Measurements from ENCODE around the gene LGALS9B.
"Not testable (repeated sequence)": the region's sequence is repeated elsewhere in the genome, so short reads cannot be mapped to it uniquely, and the experiment has no call there.

LGALS9B gene

DNA sequence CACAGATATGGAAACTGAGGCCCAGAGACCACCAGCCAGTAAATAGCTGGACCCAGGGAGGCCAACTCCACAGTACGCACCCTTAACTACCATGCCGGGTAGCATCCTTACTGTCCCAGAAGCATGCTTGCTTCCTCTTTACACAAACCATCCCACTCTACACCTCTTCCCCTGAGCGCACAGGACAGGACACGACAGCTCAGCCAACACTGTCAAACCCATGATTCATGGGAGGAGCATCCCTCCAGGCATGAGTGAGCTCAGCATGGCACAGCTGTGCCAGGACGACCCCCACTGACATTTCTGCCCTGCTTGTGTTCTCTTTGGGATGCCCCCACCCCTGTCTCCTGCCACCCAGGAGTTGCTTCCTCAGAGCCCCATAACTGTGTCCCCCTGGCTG, 340 bp downstream of the LGALS9B start:
- not testable (repeated sequence) for DNase-seq (ENCODE audit: low read depth)

- not testable (repeated sequence) for DNase-seq (ENCODE audit: low read depth)
Measured at GRCh38 chr17:20466553-20466952, 786 bp downstream of the LGALS9B start.

DNA sequence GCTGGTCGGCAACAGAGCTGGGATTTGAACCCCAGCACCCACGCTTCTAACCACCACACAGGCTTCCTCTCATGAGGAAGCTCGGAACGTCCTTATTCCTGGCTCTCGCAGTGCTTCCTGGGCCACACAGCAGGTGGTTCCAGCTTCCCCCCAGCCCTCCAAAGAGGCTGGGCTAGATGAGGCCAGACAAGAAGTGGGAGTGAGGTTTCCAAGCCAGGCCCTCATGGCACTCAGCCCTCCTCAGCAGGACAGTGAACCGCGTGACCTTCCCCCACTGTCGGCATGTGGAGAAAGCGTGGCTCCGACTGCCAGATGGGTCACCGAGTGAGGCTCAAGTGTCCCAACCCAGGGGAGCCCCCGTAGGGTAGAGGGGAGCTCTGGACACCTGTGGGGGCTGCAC, 1.8 kb downstream of the LGALS9B start:
- DNase-seq (ENCODE audit: low read depth): not testable (repeated sequence)

- not testable (repeated sequence) for DNase-seq (ENCODE audit: low read depth)
Measured at GRCh38 chr17:20464854-20465414, 2.4 kb downstream of the LGALS9B start.

GRCh38 chr17:20462158-20462557, 5.2 kb downstream of the LGALS9B start:
- not testable (repeated sequence) for DNase-seq (ENCODE audit: low read depth)

DNA sequence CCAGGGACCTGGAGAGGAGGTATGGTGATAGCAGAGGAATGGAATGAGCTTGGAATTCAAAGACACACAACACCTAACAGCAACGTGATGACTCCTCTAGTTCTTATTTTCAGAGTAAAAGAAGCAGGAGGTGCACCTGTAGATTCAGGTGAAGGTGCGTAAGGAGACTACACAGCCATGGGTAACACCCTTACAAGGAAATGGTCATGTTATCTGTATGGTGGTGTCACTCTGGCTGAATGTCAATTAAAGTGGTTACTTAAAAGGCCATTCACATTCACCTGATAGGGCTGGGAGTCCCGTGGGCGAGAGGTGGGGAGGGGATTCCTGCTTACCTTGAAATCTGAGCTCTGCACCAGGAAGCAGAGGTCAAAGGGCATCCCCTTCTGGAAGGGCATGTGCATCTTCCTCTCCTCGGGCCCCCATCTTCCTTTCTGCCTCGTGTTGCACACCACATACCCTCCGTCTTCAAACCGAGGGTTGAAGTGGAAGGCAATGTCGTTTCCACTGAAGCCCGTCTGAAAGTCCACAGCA, 9.4 kb downstream of the LGALS9B start:
- not testable (repeated sequence) for DNase-seq (ENCODE audit: low read depth)

GRCh38 chr17:20455106-20455505, 12.2 kb downstream of the LGALS9B start:
- not testable (repeated sequence) for DNase-seq (ENCODE audit: low read depth)

DNA sequence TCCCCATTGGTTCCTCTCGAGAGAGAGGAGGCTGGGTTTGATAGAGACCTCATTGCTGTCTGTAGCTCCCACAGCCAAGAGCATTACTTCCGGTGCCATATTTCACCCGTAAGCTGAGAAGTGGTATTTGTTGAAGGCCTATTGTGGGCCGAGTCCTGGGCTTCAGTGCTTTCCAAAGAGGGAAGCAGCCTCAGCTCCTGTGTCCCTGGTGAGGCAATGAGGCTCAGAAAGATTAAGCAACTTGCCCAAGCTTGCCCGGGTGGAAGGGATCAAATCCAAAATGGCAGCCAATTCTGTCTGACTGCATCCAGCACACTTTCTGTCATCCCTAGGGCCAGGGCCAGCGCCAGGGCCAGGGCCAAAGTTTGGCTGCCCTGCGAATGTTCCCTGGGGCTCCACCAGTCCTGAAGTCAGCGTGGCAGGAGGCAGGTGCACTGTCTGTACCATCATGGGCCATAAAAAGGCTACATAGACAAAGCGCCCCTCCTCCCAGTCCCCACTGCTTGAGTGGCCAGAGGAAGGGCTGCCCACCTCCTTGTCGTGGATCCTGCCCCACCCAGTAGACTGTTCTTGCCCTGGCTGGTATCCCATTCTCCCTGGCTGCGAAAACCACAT, 13.4 kb downstream of the LGALS9B start:
- not testable (repeated sequence) for DNase-seq (ENCODE audit: low read depth)

DNA sequence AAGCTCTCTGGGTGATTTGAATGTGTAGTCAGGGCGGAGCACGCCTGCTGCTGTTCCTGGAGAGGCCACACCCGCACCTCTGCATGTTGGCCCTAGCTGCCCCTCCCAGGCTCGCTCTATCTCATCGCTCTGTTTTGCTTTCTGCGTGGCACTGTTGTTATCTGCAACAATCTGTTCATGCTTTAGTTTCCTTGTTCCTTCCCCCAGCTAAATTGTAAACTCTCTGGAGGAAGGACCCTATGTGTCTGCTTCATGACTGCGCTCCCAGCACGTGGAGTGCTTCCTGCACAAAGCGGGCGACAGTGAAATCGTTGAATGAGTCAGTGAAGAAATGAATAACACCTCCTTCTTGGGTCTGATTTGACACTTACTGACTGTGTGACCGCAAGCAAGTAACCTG, 16.5 kb downstream of the LGALS9B start:
- peak; percentile 35 for DNase-seq (ENCODE audit: low read depth)

- not testable (repeated sequence) for DNase-seq (ENCODE audit: low read depth)
Measured at GRCh38 chr17:20447534-20448321, 19.6 kb downstream of the LGALS9B start.

GRCh38 chr17:20446895-20447294, 20.4 kb downstream of the LGALS9B start:
- not testable (repeated sequence) for DNase-seq (ENCODE audit: low read depth)

- not testable (repeated sequence) for DNase-seq (ENCODE audit: low read depth)
Measured at GRCh38 chr17:20444581-20445236, 22.6 kb downstream of the LGALS9B start.

- DNase-seq (ENCODE audit: low read depth): not testable (repeated sequence)
Measured at GRCh38 chr17:20444173-20444572, 23.2 kb downstream of the LGALS9B start.

DNA sequence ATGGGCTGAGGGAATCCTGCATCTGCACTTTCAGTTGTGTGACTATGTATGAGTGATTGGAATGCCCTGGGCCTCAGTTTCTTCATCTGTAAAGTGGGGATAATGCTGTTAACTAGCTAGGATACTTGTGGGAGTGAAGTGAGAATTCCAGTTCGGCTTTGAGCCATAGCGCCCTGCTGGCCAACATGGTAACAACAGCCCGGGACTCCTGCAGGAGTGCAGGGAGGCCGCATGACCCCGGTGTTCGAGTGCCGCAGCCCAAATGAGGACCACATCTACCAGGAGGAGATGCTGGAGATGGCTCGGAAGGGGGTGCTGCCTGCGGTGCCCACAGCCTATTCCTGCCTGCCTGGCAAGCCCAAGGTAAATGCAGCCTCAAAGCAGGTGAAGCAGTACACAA, 23.7 kb downstream of the LGALS9B start:
- DNase-seq (ENCODE audit: low read depth): not testable (repeated sequence)

- DNase-seq (ENCODE audit: low read depth): not testable (repeated sequence)
Measured at GRCh38 chr17:20440665-20441064, 26.7 kb downstream of the LGALS9B start.

DNA sequence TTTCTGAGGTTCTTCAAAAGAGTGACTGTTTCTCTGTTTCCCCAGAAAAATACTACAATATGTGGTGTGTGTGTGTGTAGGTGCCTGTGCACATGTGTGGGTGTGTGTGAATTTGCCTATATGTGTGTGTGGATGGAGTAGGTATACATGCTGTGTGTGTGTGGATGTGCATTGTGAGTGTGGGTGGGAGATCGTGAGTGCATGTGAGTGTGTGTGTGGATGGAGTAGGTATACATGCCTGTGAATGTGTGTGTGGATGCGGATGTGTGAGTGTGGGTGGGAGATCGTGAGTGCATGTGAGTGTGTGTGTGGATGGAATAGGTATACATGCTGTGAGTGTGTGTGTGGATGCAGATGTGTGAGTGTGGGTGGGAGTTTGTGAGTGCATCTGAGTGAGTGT, 32.2 kb downstream of the LGALS9B start:
- DNase-seq (ENCODE audit: low read depth): not testable (repeated sequence)

GRCh38 chr17:20433382-20433781, 34.0 kb downstream of the LGALS9B start:
- DNase-seq (ENCODE audit: low read depth): not testable (repeated sequence)

DNA sequence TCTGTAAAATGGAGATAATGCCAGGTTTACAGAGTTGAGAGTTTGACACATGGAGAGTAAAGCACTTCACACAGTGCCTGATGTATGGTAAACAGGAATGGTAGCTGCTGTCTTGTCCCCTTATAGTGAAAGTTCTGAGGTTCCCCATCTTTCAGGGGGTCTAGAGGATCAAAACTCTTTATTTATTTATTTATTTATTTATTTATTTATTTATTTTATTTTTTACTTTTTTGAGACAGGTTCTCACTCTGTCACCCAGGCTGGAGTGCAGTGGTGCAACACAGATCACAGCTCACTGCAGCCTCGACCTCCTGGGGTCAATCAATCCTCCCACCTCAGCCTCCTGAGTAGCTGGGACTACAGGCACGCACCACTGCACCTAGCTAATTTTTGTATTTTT, 40.1 kb downstream of the LGALS9B start:
- DNase-seq (ENCODE audit: low read depth): not testable (repeated sequence)

DNA sequence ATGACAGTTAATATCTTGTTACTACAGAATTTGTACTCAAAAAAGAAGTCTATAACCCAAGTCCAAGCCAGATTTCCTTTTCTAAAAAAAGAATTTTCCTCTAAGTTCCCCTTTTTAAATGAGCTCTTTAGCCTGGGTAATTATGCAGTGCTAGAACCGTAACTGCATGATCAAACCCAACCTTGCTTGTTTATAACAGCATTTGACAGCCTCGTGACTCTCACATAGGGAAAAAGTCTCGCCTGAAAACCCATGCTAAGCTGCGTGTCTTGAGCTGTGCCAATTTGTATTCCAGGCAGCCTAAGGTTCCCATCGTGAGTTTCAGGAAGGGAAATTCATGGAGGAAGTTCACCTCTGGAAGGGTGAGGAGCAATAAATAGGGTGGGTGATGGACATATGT, 44.5 kb downstream of the LGALS9B start:
- not testable (repeated sequence) for DNase-seq (ENCODE audit: low read depth)

GRCh38 chr17:20418838-20419237, 48.5 kb downstream of the LGALS9B start:
- DNase-seq (ENCODE audit: low read depth): not testable (repeated sequence)

- not testable (repeated sequence) for DNase-seq (ENCODE audit: low read depth)
Measured at GRCh38 chr17:20417492-20418080, 49.8 kb downstream of the LGALS9B start.

Data from activated T-cell treated with anti-CD3 and anti-CD28 coated beads for 48 hours (primary cell).